Chondrocyte (in vitro differentiated cells): ENCODE measurements around the gene PSD4. TPM values are rescaled to one million over a fixed set of nuclear protein-coding genes. Genes with fewer than 3 reads are reported as not detected.

Experiments used
- DNase-seq: peaks from one replicate; pipeline ENCODE4 v3.0.0; 2021; ENCODE audit warnings: mixed read lengths, low spot score
- H3K27ac Mint-ChIP-seq: one replicate; pipeline ENCODE4 v1.8.0; 2021; ENCODE audit warnings: mild to moderate bottlenecking, moderate library complexity, mixed read lengths; ENCODE audit not compliant: unreplicated experiment
- H3K27me3 Mint-ChIP-seq: 2 replicates; pipeline ENCODE4 v1.8.0; 2021; ENCODE audit warnings: low read depth, mixed read lengths
- H3K36me3 Mint-ChIP-seq: 2 replicates; pipeline ENCODE4 v1.8.0; 2021; ENCODE audit warnings: low read depth, mixed read lengths
- H3K4me1 Mint-ChIP-seq: 2 replicates; pipeline ENCODE4 v1.8.0; 2021; ENCODE audit warnings: low read depth, mild to moderate bottlenecking, mixed read lengths
- H3K4me3 Mint-ChIP-seq: one replicate; pipeline ENCODE4 v1.8.0; 2021; ENCODE audit warnings: mild to moderate bottlenecking, moderate library complexity, mixed read lengths; ENCODE audit not compliant: unreplicated experiment
- H3K9me3 Mint-ChIP-seq: 2 replicates; pipeline ENCODE4 v1.8.0; 2021; ENCODE audit warnings: low read depth, mixed read lengths
- CTCF ChIP-seq: fragments of 200-600 bp; sonication (generic); IDR thresholded peaks from 2 replicates; pipeline ENCODE4 v1.5.0; 2021; ENCODE audit warnings: antibody characterized with exemption, mild to moderate bottlenecking, moderate library complexity
- total RNA-seq: library from RNA; stranded (reverse); gene quantifications from 3 replicates; pipeline ENCODE4 v1.2.1, GENCODE V29; 2021

PSD4 gene
- total RNA-seq, 1 donor from 2014 or later: 5.5 TPM

GRCh38 chr2:113182471-113183260 lies 8.9 kb downstream of the PSD4 start:
- Mint-ChIP-seq H3K36me3 (no peaks in the 10 kb centered on the region), H3K4me1 (peaks cover 8% of the 10 kb centered on the region)

GRCh38 chr2:113183264-113183663 lies 9.5 kb downstream of the PSD4 start:
- Mint-ChIP-seq H3K4me3 (no peak overlapping the region), H3K27ac (no peak overlapping the region), H3K36me3 (no peaks in the 10 kb centered on the region), H3K4me1 (peaks cover 8% of the 10 kb centered on the region), H3K27me3 (no peaks in the 10 kb centered on the region), H3K9me3 (no peaks in the 10 kb centered on the region)
- peak; percentile 59 for DNase-seq
- TF ChIP-seq CTCF: no peak

More at GRCh38 chr2:113182471-113183260, 8.9 kb downstream of the PSD4 start:
- no peaks in the 10 kb centered on the region for H3K27me3 Mint-ChIP-seq
- no peak overlapping the region for H3K27ac Mint-ChIP-seq
- TF ChIP-seq CTCF: no peak
- peak; percentile 79 for DNase-seq
- H3K9me3 Mint-ChIP-seq: no peaks in the 10 kb centered on the region
- H3K4me3 Mint-ChIP-seq: no peak overlapping the region

- no peaks in the 10 kb centered on the region for H3K9me3 Mint-ChIP-seq
- no peaks in the 10 kb centered on the region for H3K36me3 Mint-ChIP-seq
- H3K27me3 Mint-ChIP-seq: no peaks in the 10 kb centered on the region
- peak; percentile 8 for DNase-seq
- no peak for TF ChIP-seq CTCF
- no peak overlapping the region for H3K4me3 Mint-ChIP-seq
- no peak overlapping the region for H3K27ac Mint-ChIP-seq
- H3K4me1 Mint-ChIP-seq: peaks cover 8% of the 10 kb centered on the region
These were observed 9.9 kb downstream of the PSD4 start for GRCh38 chr2:113183703-113184102.

- Mint-ChIP-seq H3K27me3 (peaks cover under 1% of the 10 kb centered on the region), H3K9me3 (no peaks in the 10 kb centered on the region), H3K4me1 (peaks cover 8% of the 10 kb centered on the region), H3K36me3 (no peaks in the 10 kb centered on the region), H3K27ac (no peak overlapping the region), H3K4me3 (no peak overlapping the region)
- no peak for DNase-seq
- no peak for TF ChIP-seq CTCF
These were observed 10.9 kb downstream of the PSD4 start for GRCh38 chr2:113184531-113185230.

GRCh38 chr2:113185664-113186432 lies 12.1 kb downstream of the PSD4 start:
- no peak for DNase-seq
- no peak for TF ChIP-seq CTCF
- Mint-ChIP-seq H3K4me1 (peaks cover 8% of the 10 kb centered on the region), H3K27me3 (peaks cover 1% of the 10 kb centered on the region), H3K4me3 (no peak overlapping the region), H3K27ac (peak overlapping the region; percentile 43), H3K36me3 (no peaks in the 10 kb centered on the region), H3K9me3 (no peaks in the 10 kb centered on the region)
